Natural killer cell (primary cell): Measurements from ENCODE around the gene SPATC1L. TPM values are rescaled to one million over a fixed set of nuclear protein-coding genes. Genes with fewer than 3 reads are reported as not detected.

ENCODE experiments used
- ATAC-seq, 3 donors: fragments of 150-1000 bp in 2 of 3; fragments of 200-7000 bp in 1 of 3; cut with Tn5 transposase; 1 replicate in 1 of 3; 2 replicates in 2 of 3; pipeline ENCODE4 v1.10.0; 2021; ENCODE audit warnings: mild to moderate bottlenecking in 2 of 3, moderate library complexity in 2 of 3
- DNase-seq, 2 donors: peaks; one replicate each; pipeline versions ENCODE4 v3.0.0 to v3.0.0-alpha.2; 2013 to 2021; ENCODE audit warnings: mixed read lengths in 1 of 2
- H3K27ac ChIP-seq: one replicate; pipeline ENCODE4 v1.5.1; 2013; ENCODE audit warnings: mild to moderate bottlenecking, low read length
- H3K27me3 ChIP-seq: one replicate; pipeline ENCODE4 v1.6.1; 2013; ENCODE audit warnings: low read length; ENCODE audit not compliant: control insufficient read depth, insufficient read depth
- H3K36me3 ChIP-seq: one replicate; pipeline ENCODE4 v1.6.1; 2013; ENCODE audit warnings: low read length; ENCODE audit not compliant: control insufficient read depth, insufficient read depth
- H3K4me1 ChIP-seq: one replicate; pipeline ENCODE4 v1.6.1; 2013; ENCODE audit warnings: low read length; ENCODE audit not compliant: control insufficient read depth, insufficient read depth
- H3K4me3 ChIP-seq: one replicate; pipeline ENCODE4 v1.5.1; 2013; ENCODE audit warnings: low read length
- H3K9me3 ChIP-seq: one replicate; pipeline ENCODE4 v1.6.1; 2013; ENCODE audit warnings: low read length; ENCODE audit not compliant: control insufficient read depth, insufficient read depth
- H3K27ac Mint-ChIP-seq, 2 donors: one replicate each; pipeline ENCODE4 v1.8.0; 2022; ENCODE audit warnings: mild to moderate bottlenecking in 2 of 2, mixed read lengths in 2 of 2, moderate library complexity in 1 of 2
- H3K27me3 Mint-ChIP-seq, 2 donors: one replicate each; pipeline ENCODE4 v1.8.0; 2022; ENCODE audit warnings: low read depth in 2 of 2, mixed read lengths in 2 of 2
- H3K36me3 Mint-ChIP-seq: one replicate; pipeline ENCODE4 v1.8.0; 2022; ENCODE audit warnings: mixed read lengths
- H3K4me1 Mint-ChIP-seq, 2 donors: one replicate each; pipeline ENCODE4 v1.8.0; 2022; ENCODE audit warnings: mixed read lengths in 2 of 2
- H3K4me3 Mint-ChIP-seq: one replicate; pipeline ENCODE4 v1.8.0; 2022; ENCODE audit warnings: mild to moderate bottlenecking, moderate library complexity, mixed read lengths
- H3K9me3 Mint-ChIP-seq, 2 donors: one replicate each; pipeline ENCODE4 v1.8.0; 2022; ENCODE audit warnings: mixed read lengths in 2 of 2
- WGBS: methylation state at CpG from one replicate; pipeline ENCODE4 v1.1.7; 2013; ENCODE audit warnings: missing lambda C conversion rate; ENCODE audit not compliant: insufficient coverage; 5-methylcytosine and 5-hydroxymethylcytosine counted together
- intact Hi-C: fragments of 100-400 bp; cut with micrococcal nuclease; formaldehyde crosslinking; loops from one replicate; pipeline ENCODE4 v1.14.2; 2022
- total RNA-seq, 4 donors: library from RNA; stranded (reverse); fragments of 120-200 nt in 1 of 4; gene quantifications; one replicate each; pipeline versions ENCODE4 v1.2.3 to v1.2.4, GENCODE V29; 2013 to 2022
- TF ChIP-seq, protein P1 (sequence below): fragments of 200-600 bp; IDR thresholded peaks from one replicate; pipeline ENCODE4 v1.8.0; 2022; ENCODE audit warnings: antibody characterized with exemption

Gene SPATC1L
- total RNA-seq, 3 donors from 2014 or later (not counting 1 experiment from before 2014, with no cell fraction given): 0.18 to 4.0 (median 2.7) TPM

DNA sequence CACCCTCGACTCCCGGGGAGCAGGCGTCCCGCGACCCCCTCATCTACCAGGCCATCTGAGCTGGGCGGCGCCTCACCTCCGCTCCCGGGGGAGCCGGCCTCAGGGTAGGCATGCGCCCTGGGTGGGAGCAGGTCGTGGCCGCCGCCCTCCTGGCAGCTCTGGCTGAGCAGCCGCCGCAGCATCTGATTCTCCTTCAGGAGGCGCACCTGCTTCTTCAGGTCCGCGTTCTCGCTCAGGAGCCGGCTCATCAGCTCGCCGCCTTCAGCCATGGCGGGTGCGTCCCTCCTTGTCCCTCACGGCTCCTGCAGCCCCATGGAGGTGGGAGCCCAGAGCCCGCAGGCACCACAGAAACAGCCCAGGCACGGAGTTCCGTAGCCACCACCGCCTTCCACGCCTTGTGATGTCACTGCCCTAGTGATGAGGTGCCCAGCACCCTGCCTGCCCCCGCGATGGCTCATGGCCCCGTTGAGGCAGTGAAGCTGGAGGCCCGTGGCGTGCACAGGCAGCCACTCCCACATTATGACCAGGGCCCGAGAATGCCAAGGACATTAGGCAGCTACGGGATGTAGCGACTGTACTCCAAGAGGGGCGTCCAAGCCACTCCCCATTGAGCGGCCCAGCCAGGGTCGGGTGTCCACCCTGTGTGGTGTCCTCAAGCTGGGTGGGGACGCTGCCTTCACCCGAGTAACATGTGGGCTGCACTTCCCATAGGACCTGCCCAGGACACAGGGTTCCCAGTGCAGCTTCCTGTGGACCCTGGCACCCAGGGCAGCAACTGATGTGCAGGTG lies 1.5 kb downstream of the SPATC1L start:
- Histone ChIP-seq H3K9me3 (no peaks in the 10 kb centered on the region), H3K27ac (no peak overlapping the region)

DNA sequence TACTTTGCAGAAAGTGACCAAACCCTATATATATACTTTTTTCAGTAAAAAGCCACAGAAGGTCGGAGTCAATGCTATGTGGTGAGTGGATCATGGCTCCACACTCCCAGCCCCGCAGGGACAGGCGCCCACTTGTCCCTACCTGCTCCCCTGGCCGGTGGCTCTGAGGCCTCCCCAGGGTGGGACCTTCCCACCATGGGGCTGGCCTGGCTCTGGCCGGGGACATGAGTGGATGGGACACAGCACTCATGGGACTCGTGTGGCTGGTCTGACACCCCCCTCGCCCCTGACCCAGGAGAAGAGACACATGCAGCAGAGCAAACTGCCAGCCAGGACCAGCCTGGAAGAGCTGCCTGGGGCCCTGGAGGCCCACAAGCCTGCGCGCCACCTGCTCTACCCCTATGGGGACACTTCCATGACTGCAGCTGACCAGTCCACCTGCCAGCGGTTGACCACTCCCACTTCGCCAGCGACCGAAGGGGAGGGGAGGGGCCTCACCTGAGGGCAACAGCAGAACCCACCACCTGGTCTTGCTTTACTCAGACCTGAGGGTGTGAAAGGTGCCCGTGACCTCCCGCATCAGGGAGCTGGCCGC lies 2.2 kb downstream of the SPATC1L start:
- Mint-ChIP-seq H3K4me3 (no peak overlapping the region), H3K9me3 (peaks cover 0 to 2% of the 10 kb centered on the region in 2 donors), H3K4me1 (no peaks in the 10 kb centered on the region), H3K36me3 (no peaks in the 10 kb centered on the region), H3K27ac (no peak overlapping the region), H3K27me3 (no peaks in the 10 kb centered on the region)
- H3K4me3 ChIP-seq: no peak overlapping the region
- H3K4me1 ChIP-seq: peaks cover 16% of the 10 kb centered on the region
- H3K27me3 ChIP-seq: no peaks in the 10 kb centered on the region
- DNase-seq (no peak), ATAC-seq (no peak)
- TF ChIP-seq, protein P1, sequence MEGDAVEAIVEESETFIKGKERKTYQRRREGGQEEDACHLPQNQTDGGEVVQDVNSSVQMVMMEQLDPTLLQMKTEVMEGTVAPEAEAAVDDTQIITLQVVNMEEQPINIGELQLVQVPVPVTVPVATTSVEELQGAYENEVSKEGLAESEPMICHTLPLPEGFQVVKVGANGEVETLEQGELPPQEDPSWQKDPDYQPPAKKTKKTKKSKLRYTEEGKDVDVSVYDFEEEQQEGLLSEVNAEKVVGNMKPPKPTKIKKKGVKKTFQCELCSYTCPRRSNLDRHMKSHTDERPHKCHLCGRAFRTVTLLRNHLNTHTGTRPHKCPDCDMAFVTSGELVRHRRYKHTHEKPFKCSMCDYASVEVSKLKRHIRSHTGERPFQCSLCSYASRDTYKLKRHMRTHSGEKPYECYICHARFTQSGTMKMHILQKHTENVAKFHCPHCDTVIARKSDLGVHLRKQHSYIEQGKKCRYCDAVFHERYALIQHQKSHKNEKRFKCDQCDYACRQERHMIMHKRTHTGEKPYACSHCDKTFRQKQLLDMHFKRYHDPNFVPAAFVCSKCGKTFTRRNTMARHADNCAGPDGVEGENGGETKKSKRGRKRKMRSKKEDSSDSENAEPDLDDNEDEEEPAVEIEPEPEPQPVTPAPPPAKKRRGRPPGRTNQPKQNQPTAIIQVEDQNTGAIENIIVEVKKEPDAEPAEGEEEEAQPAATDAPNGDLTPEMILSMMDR: no peak
- WGBS: 91% methylated on average over 16 of the region's 16 CpGs
- H3K9me3 ChIP-seq: no peaks in the 10 kb centered on the region
- intact Hi-C loops: loop anchor here (5.0 kb wide), 1 partner anchor 40 kb away; no protein-coding TSS in a partner anchor
- H3K36me3 ChIP-seq: no peaks in the 10 kb centered on the region
- no peak overlapping the region for H3K27ac ChIP-seq

More for the DNA sequence above, 1.5 kb downstream of the SPATC1L start:
- intact Hi-C loops: loop anchor here (5.0 kb wide), 1 partner anchor 40 kb away; no protein-coding TSS in a partner anchor
- TF ChIP-seq, protein P1: no peak
- Mint-ChIP-seq H3K36me3 (no peaks in the 10 kb centered on the region), H3K27ac (no peak overlapping the region), H3K4me3 (peak overlapping the region; percentile 53), H3K4me1 (no peaks in the 10 kb centered on the region), H3K27me3 (no peaks in the 10 kb centered on the region), H3K9me3 (peaks cover 0 to under 1% of the 10 kb centered on the region in 2 donors)
- Histone ChIP-seq H3K36me3 (no peaks in the 10 kb centered on the region), H3K4me3 (no peak overlapping the region), H3K27me3 (no peaks in the 10 kb centered on the region), H3K4me1 (peaks cover 16% of the 10 kb centered on the region)
- 94% methylated on average over 44 of the region's 44 CpGs for WGBS
- no peak for DNase-seq
- ATAC-seq: no peak

DNA sequence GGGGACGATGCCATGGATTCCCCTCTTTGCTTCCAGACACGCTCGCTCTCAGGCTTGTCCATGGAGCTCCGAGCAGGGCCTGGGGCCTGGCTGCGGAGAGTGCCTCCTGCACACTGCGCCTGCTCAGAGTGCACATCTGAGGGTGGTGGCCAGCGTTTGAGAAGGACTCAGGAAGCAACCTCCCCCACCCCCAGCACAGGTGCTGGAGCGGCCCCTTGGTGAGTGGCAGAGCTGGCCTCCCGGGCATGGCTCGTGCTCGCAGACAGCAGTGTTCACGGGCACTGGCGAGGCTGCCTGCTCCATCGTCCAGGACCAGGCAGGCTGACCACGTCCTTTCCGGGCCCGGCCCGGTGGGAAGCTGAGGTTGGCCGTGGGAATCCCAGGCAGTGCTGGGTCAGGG lies 2.8 kb downstream of the SPATC1L start:
- no peak overlapping the region for H3K4me3 Mint-ChIP-seq
- peaks cover 0 to 2% of the 10 kb centered on the region in 2 donors for H3K9me3 Mint-ChIP-seq
- no peak overlapping the region for H3K27ac Mint-ChIP-seq
- Histone ChIP-seq H3K4me3 (no peak overlapping the region), H3K27me3 (no peaks in the 10 kb centered on the region), H3K36me3 (no peaks in the 10 kb centered on the region), H3K4me1 (peaks cover 16% of the 10 kb centered on the region), H3K9me3 (no peaks in the 10 kb centered on the region), H3K27ac (no peak overlapping the region)
- no peaks in the 10 kb centered on the region for H3K36me3 Mint-ChIP-seq
- 93% methylated on average over 19 of the region's 19 CpGs for WGBS
- intact Hi-C loops: loop anchor here (5.0 kb wide), 1 partner anchor 39 kb away; no protein-coding TSS in a partner anchor
- TF ChIP-seq, protein P1: no peak
- no peaks in the 10 kb centered on the region for H3K27me3 Mint-ChIP-seq
- no peak for DNase-seq
- ATAC-seq: no peak
- no peaks in the 10 kb centered on the region for H3K4me1 Mint-ChIP-seq
